HCT116 (cell line): ENCODE data around the gene NRTN.

Source experiments
- CEBPB ChIP-seq: IDR thresholded peaks from 2 replicates; pipeline ENCODE4 v1.6.1; 2012; ENCODE audit warnings: low read depth
- CTCF ChIP-seq, 3 experiments: fragments of 200-600 bp in 1 of 3; sonication (generic) in 1 of 3; IDR thresholded peaks in 2 of 3; conservative IDR thresholded peaks in 1 of 3; 2 replicates each; pipeline ENCODE4 v1.5.1; 2012 to 2017; ENCODE audit warnings: low read depth in 2 of 3, low read length in 2 of 3, antibody characterized with exemption in 1 of 3, borderline replicate concordance in 1 of 3, control low read depth in 1 of 3, mild to moderate bottlenecking in 1 of 3, mixed read lengths in 1 of 3, mixed run types in 1 of 3, moderate library complexity in 1 of 3; ENCODE audit not compliant: insufficient read depth in 1 of 3
- EGR1 ChIP-seq: IDR thresholded peaks from 2 replicates; pipeline ENCODE4 v1.6.1; 2012; ENCODE audit warnings: low read depth
- EZH2 ChIP-seq: fragments of 200-600 bp; sonication (generic); IDR thresholded peaks from 2 replicates; pipeline ENCODE4 v1.6.1; 2017; ENCODE audit warnings: antibody characterized with exemption, mixed run types
- JUND ChIP-seq: IDR thresholded peaks from 2 replicates; pipeline ENCODE4 v1.6.1; 2012
- POLR2A ChIP-seq: IDR thresholded peaks from 2 replicates; pipeline ENCODE4 v1.7.0; 2011; ENCODE audit warnings: borderline replicate concordance; ENCODE audit not compliant: insufficient read depth, insufficient read length; ENCODE audit errors: extremely low read depth
- POLR2AphosphoS5 ChIP-seq: IDR thresholded peaks from 2 replicates; pipeline ENCODE4 v1.6.1; 2011; ENCODE audit warnings: mild to moderate bottlenecking, low read depth, low read length, moderate library complexity
- RAD21 ChIP-seq: IDR thresholded peaks from 2 replicates; pipeline ENCODE4 v1.6.1; 2012; ENCODE audit warnings: low read depth, mild to moderate bottlenecking
- YY1 ChIP-seq: IDR thresholded peaks from 2 replicates; pipeline ENCODE4 v1.6.1; 2011; ENCODE audit warnings: low read length, low read depth, moderate library complexity, mild to moderate bottlenecking; ENCODE audit not compliant: insufficient replicate concordance; ENCODE audit errors: extremely low read depth
- ZFX ChIP-seq: fragments of 450-650 bp; IDR thresholded peaks from 2 replicates; pipeline ENCODE4 v1.6.1; 2017
- TF ChIP-seq, protein P1 (sequence below): IDR thresholded peaks from 2 replicates; pipeline ENCODE4 v1.6.1; 2012
- TF ChIP-seq, protein P2 (sequence below): IDR thresholded peaks from 2 replicates; pipeline ENCODE4 v1.6.1; 2011; ENCODE audit warnings: mild to moderate bottlenecking, low read length, moderate library complexity; ENCODE audit not compliant: insufficient replicate concordance; ENCODE audit errors: extremely low read depth
- TF ChIP-seq, protein P3 (sequence below): IDR thresholded peaks from 2 replicates; pipeline ENCODE4 v1.6.1; 2012; ENCODE audit warnings: low read depth

DNA sequence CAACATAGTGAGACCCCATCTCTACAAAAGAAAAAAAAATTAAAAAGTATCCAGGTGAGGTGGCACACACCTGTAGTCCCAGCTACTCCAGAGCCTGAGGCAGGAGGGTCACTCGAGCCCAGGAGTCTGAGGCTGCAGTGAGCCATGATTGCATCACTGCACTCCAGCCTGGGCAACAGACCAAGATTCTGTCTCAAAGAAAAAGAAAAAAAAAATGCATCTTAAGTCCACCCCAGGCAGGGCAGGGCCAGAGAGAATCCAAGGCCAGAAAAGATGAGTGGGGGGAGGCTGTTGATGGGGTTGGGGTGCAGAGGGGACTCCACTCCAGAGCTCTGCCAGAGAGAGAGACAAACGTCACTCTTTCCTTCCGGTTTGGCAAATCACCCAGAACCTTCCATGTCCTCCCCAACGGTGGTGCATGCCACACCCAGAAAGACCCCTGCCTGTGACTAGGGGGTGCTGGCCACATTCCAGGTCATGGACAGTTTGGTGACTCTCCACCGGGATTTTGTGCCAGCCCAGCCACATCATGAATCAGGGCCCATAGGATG is 46.0 kb downstream of the NRTN start:
- TF ChIP-seq CTCF (IDR thresholded peaks at IDR 0.05 in 2 of 3, conservative IDR thresholded peaks at IDR 0.05 in 1 of 3; ENCODE audit: borderline replicate concordance in 1 of 3, insufficient read depth in 1 of 3, low read depth in 2 of 3, low read length in 2 of 3) (no peak), POLR2AphosphoS5 (peak; percentile 33; the same call in 1 of the 2 replicates), YY1 (no peak), RAD21 (no peak), POLR2A (no peak), EGR1 (no peak), EZH2 (no peak), CEBPB (peak; percentile 93), JUND (0 out of 2 replicates have a peak, but pooled peaks have one; percentile 6), ZFX (no peak)
- TF ChIP-seq, protein P1, sequence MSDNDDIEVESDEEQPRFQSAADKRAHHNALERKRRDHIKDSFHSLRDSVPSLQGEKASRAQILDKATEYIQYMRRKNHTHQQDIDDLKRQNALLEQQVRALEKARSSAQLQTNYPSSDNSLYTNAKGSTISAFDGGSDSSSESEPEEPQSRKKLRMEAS: no peak
- TF ChIP-seq, protein P2, sequence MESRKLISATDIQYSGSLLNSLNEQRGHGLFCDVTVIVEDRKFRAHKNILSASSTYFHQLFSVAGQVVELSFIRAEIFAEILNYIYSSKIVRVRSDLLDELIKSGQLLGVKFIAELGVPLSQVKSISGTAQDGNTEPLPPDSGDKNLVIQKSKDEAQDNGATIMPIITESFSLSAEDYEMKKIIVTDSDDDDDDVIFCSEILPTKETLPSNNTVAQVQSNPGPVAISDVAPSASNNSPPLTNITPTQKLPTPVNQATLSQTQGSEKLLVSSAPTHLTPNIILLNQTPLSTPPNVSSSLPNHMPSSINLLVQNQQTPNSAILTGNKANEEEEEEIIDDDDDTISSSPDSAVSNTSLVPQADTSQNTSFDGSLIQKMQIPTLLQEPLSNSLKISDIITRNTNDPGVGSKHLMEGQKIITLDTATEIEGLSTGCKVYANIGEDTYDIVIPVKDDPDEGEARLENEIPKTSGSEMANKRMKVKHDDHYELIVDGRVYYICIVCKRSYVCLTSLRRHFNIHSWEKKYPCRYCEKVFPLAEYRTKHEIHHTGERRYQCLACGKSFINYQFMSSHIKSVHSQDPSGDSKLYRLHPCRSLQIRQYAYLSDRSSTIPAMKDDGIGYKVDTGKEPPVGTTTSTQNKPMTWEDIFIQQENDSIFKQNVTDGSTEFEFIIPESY: no peak
- TF ChIP-seq, protein P3, sequence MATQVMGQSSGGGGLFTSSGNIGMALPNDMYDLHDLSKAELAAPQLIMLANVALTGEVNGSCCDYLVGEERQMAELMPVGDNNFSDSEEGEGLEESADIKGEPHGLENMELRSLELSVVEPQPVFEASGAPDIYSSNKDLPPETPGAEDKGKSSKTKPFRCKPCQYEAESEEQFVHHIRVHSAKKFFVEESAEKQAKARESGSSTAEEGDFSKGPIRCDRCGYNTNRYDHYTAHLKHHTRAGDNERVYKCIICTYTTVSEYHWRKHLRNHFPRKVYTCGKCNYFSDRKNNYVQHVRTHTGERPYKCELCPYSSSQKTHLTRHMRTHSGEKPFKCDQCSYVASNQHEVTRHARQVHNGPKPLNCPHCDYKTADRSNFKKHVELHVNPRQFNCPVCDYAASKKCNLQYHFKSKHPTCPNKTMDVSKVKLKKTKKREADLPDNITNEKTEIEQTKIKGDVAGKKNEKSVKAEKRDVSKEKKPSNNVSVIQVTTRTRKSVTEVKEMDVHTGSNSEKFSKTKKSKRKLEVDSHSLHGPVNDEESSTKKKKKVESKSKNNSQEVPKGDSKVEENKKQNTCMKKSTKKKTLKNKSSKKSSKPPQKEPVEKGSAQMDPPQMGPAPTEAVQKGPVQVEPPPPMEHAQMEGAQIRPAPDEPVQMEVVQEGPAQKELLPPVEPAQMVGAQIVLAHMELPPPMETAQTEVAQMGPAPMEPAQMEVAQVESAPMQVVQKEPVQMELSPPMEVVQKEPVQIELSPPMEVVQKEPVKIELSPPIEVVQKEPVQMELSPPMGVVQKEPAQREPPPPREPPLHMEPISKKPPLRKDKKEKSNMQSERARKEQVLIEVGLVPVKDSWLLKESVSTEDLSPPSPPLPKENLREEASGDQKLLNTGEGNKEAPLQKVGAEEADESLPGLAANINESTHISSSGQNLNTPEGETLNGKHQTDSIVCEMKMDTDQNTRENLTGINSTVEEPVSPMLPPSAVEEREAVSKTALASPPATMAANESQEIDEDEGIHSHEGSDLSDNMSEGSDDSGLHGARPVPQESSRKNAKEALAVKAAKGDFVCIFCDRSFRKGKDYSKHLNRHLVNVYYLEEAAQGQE: no peak
